Heart right ventricle (tissue), 16 donors: Measurements from ENCODE around the gene GLOD4. TPM values are rescaled to one million over a fixed set of nuclear protein-coding genes. Genes with fewer than 3 reads are reported as not detected.

Experiments used
- ATAC-seq, 8 donors: fragments of 200-7000 bp; cut with Tn5 transposase; one replicate each; pipeline ENCODE4 v1.9.1; 2020; ENCODE audit warnings: mild to moderate bottlenecking in 8 of 8, moderate library complexity in 8 of 8, moderate number of reproducible peaks in 1 of 8
- DNase-seq, 2 donors: peaks; one replicate each; pipeline ENCODE4 v3.0.0-alpha.2; 2020
- H3K27ac ChIP-seq, 10 donors: fragments of 200-600 bp; sonication (generic) in 2 of 10; one replicate each; pipeline versions ENCODE4 v1.5.0 to v1.8.0; 2020 to 2022; ENCODE audit warnings: mild to moderate bottlenecking in 3 of 10
- H3K27me3 ChIP-seq, 7 donors: fragments of 200-600 bp; one replicate each; pipeline ENCODE4 v1.8.0; 2021 to 2022; ENCODE audit warnings: mild to moderate bottlenecking in 2 of 7
- H3K36me3 ChIP-seq, 9 donors: fragments of 200-600 bp; sonication (generic) in 1 of 9; one replicate each; pipeline versions ENCODE4 v1.5.0 to v1.8.0; 2020 to 2022; ENCODE audit warnings: mild to moderate bottlenecking in 2 of 9
- H3K4me1 ChIP-seq, 9 donors: fragments of 200-600 bp; sonication (generic) in 1 of 9; one replicate each; pipeline versions ENCODE4 v1.5.0 to v1.8.0; 2020 to 2022; ENCODE audit warnings: mild to moderate bottlenecking in 4 of 9
- H3K4me3 ChIP-seq, 10 donors: fragments of 200-600 bp; sonication (generic) in 2 of 10; one replicate each; pipeline versions ENCODE4 v1.5.0 to v1.8.0; 2020 to 2022; ENCODE audit warnings: mild to moderate bottlenecking in 7 of 10, moderate library complexity in 2 of 10
- H3K9me3 ChIP-seq, 11 donors: fragments of 200-600 bp in 10 of 11; sonication (generic) in 2 of 11; one replicate each; pipeline versions ENCODE4 v1.5.0 to v1.8.0; 2013 to 2022; ENCODE audit warnings: mild to moderate bottlenecking in 2 of 11, control low read depth in 1 of 11, moderate library complexity in 1 of 11
- CTCF ChIP-seq, 9 donors: fragments of 200-600 bp; sonication (generic) in 2 of 9; IDR thresholded peaks; one replicate each; pipeline versions ENCODE4 v1.5.0 to v1.8.0; 2021 to 2022; ENCODE audit warnings: antibody characterized with exemption in 9 of 9, mild to moderate bottlenecking in 5 of 9, moderate library complexity in 1 of 9
- WGBS, 2 donors: extraction: QIAGEN DNeasy Blood & Tissue Kit; methylation state at CpG; one replicate each; pipeline ENCODE4 v1.1.7; 2013; ENCODE audit warnings: inconsistent platforms in 1 of 2; 5-methylcytosine and 5-hydroxymethylcytosine counted together
- intact Hi-C, 10 donors: fragments of 100-400 bp; cut with DNase I; formaldehyde crosslinking; loops; one replicate each; pipeline versions ENCODE4 v1.11.1 to v1.14.2; 2022
- polyA plus RNA-seq, 2 donors: library from polyadenylated mRNA; stranded (reverse); fragments of 200-250 nt; gene quantifications; one replicate each; pipeline ENCODE4 v1.2.3, GENCODE V29; 2013
- total RNA-seq, 10 donors: library from RNA; stranded (reverse); fragmentation: NEBNext Ultra II Directional in 3 of 10; extraction: Animal tissue kit (Norgen Biotek cat#: 25700) in 3 of 10; gene quantifications; one replicate each; pipeline versions ENCODE4 v1.2.1 to v1.2.4, GENCODE V29; 2021 to 2023
- donor health status: Arrhythmogenic right ventricular cardiomyopathy.
- donor health status: ischemic (EF 13 %, LVEDD 7.1; RV severe dilation, severe dysfunction).
- donor health status: healthy with polysubstance abuse.
- donor health status: DM: no; HTN: yes; CAD: no.
- donor health status: DM: no; HTN: no; CAD: no.
- donor health status: ischemic (EF 25% LVEDD 6.9; RV normal size, moderate dysfunction).
- donor health status: ischemic (EF 25% LVEDD 5.7; RV mildly dilated, moderate dysfunction).
- donor health status: healthy.
- donor health status: DM: yes; HTN: yes; CAD: no.
- donor health status: Ischemic cardiomyopathy.
- donor health status: ischemic (EF 35%, LVEDD 5.7; RV mildly dilated, moderate dysfunction).
- donor health status: nonischemic (EF 11% LVEDD 7.7; RV severe dilation, severe dysfunction).
- donor health status: DM: yes; HTN: yes; CAD: no.
- donor health status: PGD.
- donor health status: ischemic (EF 29% LVEDD 5.4; RV normal size, mild dysfunction).
- donor health status: nonischemic (EF 23%, LVEDD 6.1; RV moderate dilation, normal function).

GLOD4 gene
- total and polyA plus RNA-seq, 12 donors: 16.5 to 47.5 (median 27.6) TPM

DNA sequence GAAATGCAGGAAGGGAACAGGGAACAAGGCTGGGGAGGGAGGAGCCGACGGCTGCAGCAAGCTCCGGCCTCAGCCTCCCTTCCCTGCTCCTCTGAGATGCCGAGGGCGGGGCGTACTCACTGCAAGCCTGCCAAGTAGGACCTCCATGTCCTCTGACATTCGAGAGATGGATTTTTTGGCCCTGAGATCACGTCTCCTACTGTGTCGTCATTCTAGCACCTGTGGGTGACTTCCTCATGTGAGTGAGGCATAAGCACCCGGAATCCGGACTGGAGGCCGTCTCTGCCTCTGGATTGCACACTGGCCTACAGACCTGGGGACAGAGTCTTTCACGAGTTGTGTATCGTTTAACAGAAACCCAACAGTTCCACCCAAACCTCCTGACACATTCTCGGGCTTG is 14.5 kb upstream of the GLOD4 start:
- H3K4me1 ChIP-seq: peaks cover 0 to 33% (median 15%) of the 10 kb centered on the region in 9 donors
- H3K4me3 ChIP-seq: no peak overlapping the region
- DNase-seq (no peak), ATAC-seq (peak in 1 of 8 donors; percentile 15)
- intact Hi-C loops: loop anchor here in 9 of 10 donors (5.0 to 10.0 kb wide), 7 partner anchors 48 to 261 kb away; no protein-coding TSS in a partner anchor
- peak overlapping the region in 4 of 10 donors; percentile 26 to 53 (median 30) for H3K27ac ChIP-seq
- H3K27me3 ChIP-seq: no peaks in the 10 kb centered on the region
- TF ChIP-seq CTCF (IDR thresholded peaks at IDR 0.05): no peak
- H3K36me3 ChIP-seq: peaks cover 0 to 36% (median 8%) of the 10 kb centered on the region in 9 donors
- WGBS, 2 donors: 76 to 87% methylated on average over 15 of the region's 15 CpGs
- no peaks in the 10 kb centered on the region for H3K9me3 ChIP-seq

GRCh38 chr17:795721-796120 is 13.6 kb upstream of the GLOD4 start:
- peak overlapping the region in 1 of 10 donors; percentile 49 for H3K4me3 ChIP-seq
- intact Hi-C loops: loop anchor here (1.0 to 10.0 kb wide), 9 partner anchors 49 to 262 kb away; no protein-coding TSS in a partner anchor
- 74 to 77% methylated on average over 9 of the region's 9 CpGs for WGBS, 2 donors
- no peak for DNase-seq
- H3K27me3 ChIP-seq: no peaks in the 10 kb centered on the region
- no peaks in the 10 kb centered on the region for H3K9me3 ChIP-seq
- peaks cover 0 to 36% (median 8%) of the 10 kb centered on the region in 9 donors for H3K36me3 ChIP-seq
- peak overlapping the region in 4 of 10 donors; percentile 35 to 71 (median 55) for H3K27ac ChIP-seq
- no peak for TF ChIP-seq CTCF (IDR thresholded peaks at IDR 0.05)
- no peak for ATAC-seq
- H3K4me1 ChIP-seq: peaks cover 0 to 33% (median 15%) of the 10 kb centered on the region in 9 donors

- ATAC-seq: peak in 4 of 8 donors; percentile 2 to 19 (median 8)
- intact Hi-C loops: loop anchor here (1.0 to 10.0 kb wide), 9 partner anchors 50 to 262 kb away; no protein-coding TSS in a partner anchor
- TF ChIP-seq CTCF (IDR thresholded peaks at IDR 0.05): no peak
- 35 to 40% methylated on average over 14 of the region's 14 CpGs for WGBS, 2 donors
- DNase-seq: no peak
- Histone ChIP-seq H3K9me3 (no peaks in the 10 kb centered on the region), H3K4me3 (peak overlapping the region in 9 of 10 donors; percentile 27 to 53 (median 43)), H3K36me3 (peaks cover 0 to 33% (median 8%) of the 10 kb centered on the region in 9 donors), H3K27ac (peak overlapping the region in 9 of 10 donors; percentile 25 to 71 (median 55)), H3K27me3 (no peaks in the 10 kb centered on the region), H3K4me1 (peaks cover 0 to 33% (median 15%) of the 10 kb centered on the region in 9 donors)
Measured at GRCh38 chr17:795276-795675, 13.2 kb upstream of the GLOD4 start.

DNA sequence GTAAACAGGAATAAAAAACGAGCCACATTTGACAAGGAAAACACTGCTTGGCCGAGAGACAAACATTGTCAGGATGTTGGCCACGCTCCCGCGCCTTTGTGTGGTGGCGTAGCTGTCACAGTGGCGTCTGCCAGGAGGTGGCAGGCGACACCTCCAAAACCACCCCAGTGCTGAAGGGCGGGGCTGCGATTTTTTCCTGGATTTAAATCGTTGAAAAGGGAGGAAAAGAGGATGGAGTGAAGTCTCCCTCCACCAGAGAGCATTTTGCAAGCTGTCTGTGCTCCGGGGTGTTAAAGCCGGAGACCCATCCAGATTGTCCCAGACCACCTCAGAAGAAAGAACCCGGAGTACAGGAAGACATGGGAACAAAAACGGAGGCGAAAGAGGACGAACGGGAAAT is 12.8 kb upstream of the GLOD4 start:
- DNase-seq: peak; percentile 88 to 89
- peak; percentile 40 to 90 (median 78) for ATAC-seq
- Histone ChIP-seq H3K9me3 (no peaks in the 10 kb centered on the region), H3K4me3 (peak overlapping the region in 9 of 10 donors; percentile 27 to 53 (median 43)), H3K27ac (peak overlapping the region in 9 of 10 donors; percentile 25 to 71 (median 55)), H3K36me3 (peaks cover 0 to 33% (median 8%) of the 10 kb centered on the region in 9 donors), H3K4me1 (peaks cover 0 to 36% (median 15%) of the 10 kb centered on the region in 9 donors), H3K27me3 (no peaks in the 10 kb centered on the region)
- WGBS, 2 donors: 5% methylated on average over 18 of the region's 18 CpGs
- TF ChIP-seq CTCF (IDR thresholded peaks at IDR 0.05): peak; percentile 85 to 97 (median 86)
- intact Hi-C loops: loop anchor here (1.0 to 10.0 kb wide), 10 partner anchors 50 to 262 kb away; no protein-coding TSS in a partner anchor
